ENCODE data around the gene KCNQ4. TPM values are rescaled to one million over a fixed set of nuclear protein-coding genes. Genes with fewer than 3 reads are reported as not detected.

The KCNQ4 gene
- total and polyA plus RNA-seq, 2 of the 4 experiments (the other 2 are of a cell fraction) = 0.07 TPM; not detected in 1

DNA sequence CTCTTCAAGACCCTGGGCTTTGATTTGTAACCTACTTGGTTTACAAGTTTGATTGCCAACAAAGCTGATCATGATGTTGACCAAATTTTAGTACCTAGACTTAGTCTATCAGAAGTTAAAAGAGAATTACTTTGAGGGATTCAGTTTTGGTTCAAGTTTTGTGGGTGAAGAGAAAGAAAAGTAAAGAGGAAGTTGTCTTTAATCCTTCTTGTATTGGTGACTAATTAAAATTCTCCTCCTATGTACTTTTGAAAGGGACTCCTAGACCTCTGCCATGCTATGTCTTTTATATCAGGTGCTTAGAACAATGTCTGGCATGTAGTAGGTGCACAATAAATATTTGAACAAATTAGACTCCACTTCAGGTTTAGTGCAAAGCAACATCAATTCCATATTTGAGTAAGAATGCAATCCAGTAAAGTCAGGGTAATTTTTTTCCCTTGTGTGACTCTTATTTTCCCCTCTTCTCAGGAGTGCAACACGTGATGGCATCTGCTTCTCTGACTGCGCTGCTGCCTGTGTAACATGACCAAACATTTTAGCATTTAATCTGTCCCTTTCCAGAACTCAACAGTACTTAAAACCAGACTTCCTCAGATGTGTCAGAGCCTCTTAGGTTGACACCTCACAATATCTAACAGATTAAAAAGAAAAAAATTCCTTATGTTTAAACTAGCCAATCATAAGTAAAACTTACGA lies 41.1 kb upstream of the KCNQ4 start:
- H3K79me1 ChIP-seq (ENCODE audit: low read depth in 1 of 2, low read length in 2 of 2) = peaks cover 36 to 40% of the 10 kb centered on the region in 2 experiments

More for the DNA sequence above, 41.1 kb upstream of the KCNQ4 start:
- Histone ChIP-seq H3K4ac (ENCODE audit: low read depth, low read length) (no peak overlapping the region), H3K4me2 (ENCODE audit: low read depth, low read length) (no peak overlapping the region), H3K4me1 (ENCODE audit: control insufficient read depth, insufficient read depth, low read length) (peaks cover 5% of the 10 kb centered on the region), H3K27ac (ENCODE audit: insufficient read depth, low read length) (no peak overlapping the region), H3K9ac (ENCODE audit: low read depth, low read length) (no peak overlapping the region), H2BK120ac (ENCODE audit: low read depth, low read length) (no peak overlapping the region), H3K9me1 (ENCODE audit: insufficient read depth, low read length) (peaks cover 3% of the 10 kb centered on the region), H3K36me3 (ENCODE audit: control insufficient read depth, insufficient read depth, low read length) (peaks cover 11% of the 10 kb centered on the region), H3K56ac (ENCODE audit: extremely low read depth, insufficient read depth, low read length) (no peak overlapping the region), H3K23ac (ENCODE audit: low read depth, low read length) (no peak overlapping the region), H2AK9ac (replicated peaks; ENCODE audit: low read depth, low read length, poor library complexity) (no peak overlapping the region), H2AK5ac (ENCODE audit: low read depth, low read length) (no peak overlapping the region), H3K27me3 (ENCODE audit: control insufficient read depth, insufficient read depth, low read length) (no peaks in the 10 kb centered on the region), H3K4me3 (ENCODE audit: insufficient read depth, low read depth, low read length) (no peak overlapping the region), H4K20me1 (ENCODE audit: insufficient read depth, low read length) (no peaks in the 10 kb centered on the region), H4K91ac (ENCODE audit: insufficient read depth, low read depth, low read length) (no peak overlapping the region), H2BK20ac (ENCODE audit: low read depth, low read length) (no peak overlapping the region), H2BK5ac (ENCODE audit: low read depth, low read length, poor library complexity, severe bottlenecking) (no peak overlapping the region), H3K14ac (replicated peaks; ENCODE audit: low read depth, low read length) (no peak overlapping the region), H4K5ac (ENCODE audit: low read depth, low read length) (no peak overlapping the region), H3K9me3 (ENCODE audit: control insufficient read depth, insufficient read depth, low read length) (no peaks in the 10 kb centered on the region), H3K18ac (ENCODE audit: low read depth, low read length) (no peak overlapping the region), H2AFZ (replicated peaks; ENCODE audit: low read length, poor library complexity) (no peak overlapping the region), H2BK15ac (ENCODE audit: low read depth, low read length) (no peak overlapping the region), H4K8ac (ENCODE audit: low read depth in 2 of 2, low read length in 2 of 2) (no peak overlapping the region)
- dilution Hi-C loops (cut with HindIII; ENCODE audit: low sequenced_read_pairs, unreplicated experiment) = no loop called here
- in situ Hi-C loops (cut with MboI; ENCODE audit: low sequenced_read_pairs) = no loop called here
- WGBS, 2 experiments (ENCODE audit: extremely low coverage in 2 of 2, insufficient read length in 1 of 2) = 75% methylated on average over 2 of the region's 3 CpGs; no CpG with 5 or more reads in 1 of the 2 experiments
- ChIA-PET CTCF (no interaction called here), POLR2A (ENCODE audit: unreplicated experiment) (no interaction called here)
- ATAC-seq (ENCODE audit: low read depth) = no peak
- intact Hi-C loops (cut with micrococcal nuclease) = no loop called here
- no TSS peak for BruUV-seq (replicated peaks)
- TF ChIP-seq, protein P1, sequence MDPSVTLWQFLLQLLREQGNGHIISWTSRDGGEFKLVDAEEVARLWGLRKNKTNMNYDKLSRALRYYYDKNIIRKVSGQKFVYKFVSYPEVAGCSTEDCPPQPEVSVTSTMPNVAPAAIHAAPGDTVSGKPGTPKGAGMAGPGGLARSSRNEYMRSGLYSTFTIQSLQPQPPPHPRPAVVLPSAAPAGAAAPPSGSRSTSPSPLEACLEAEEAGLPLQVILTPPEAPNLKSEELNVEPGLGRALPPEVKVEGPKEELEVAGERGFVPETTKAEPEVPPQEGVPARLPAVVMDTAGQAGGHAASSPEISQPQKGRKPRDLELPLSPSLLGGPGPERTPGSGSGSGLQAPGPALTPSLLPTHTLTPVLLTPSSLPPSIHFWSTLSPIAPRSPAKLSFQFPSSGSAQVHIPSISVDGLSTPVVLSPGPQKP (IDR thresholded peaks at IDR 0.05; ENCODE audit: borderline replicate concordance, low read depth, low read length) = no peak
- TF ChIP-seq CHD1 (IDR thresholded peaks at IDR 0.05; ENCODE audit: low read depth, low read length) (no peak), SMC3 (IDR thresholded peaks at IDR 0.05; ENCODE audit: low read depth, low read length) (no peak), RAD21 (IDR thresholded peaks at IDR 0.05; ENCODE audit: low read length) (no peak), MAFK (IDR thresholded peaks at IDR 0.05; ENCODE audit: low read depth, low read length) (no peak), RFX5 (IDR thresholded peaks at IDR 0.05; ENCODE audit: low read depth, low read length) (no peak), POLR2A (IDR thresholded peaks at IDR 0.05; ENCODE audit: low read depth, low read length) (no peak), RCOR1 (IDR thresholded peaks at IDR 0.05; ENCODE audit: insufficient replicate concordance, low read length) (no peak)
- no peak for DNase-seq

Measured in IMR-90 (cell line).